K562 (cell line): ENCODE data around the gene ZNF487. TPM values are rescaled to one million over a fixed set of nuclear protein-coding genes. Genes with fewer than 3 reads are reported as not detected.

Experiments used
- CAMTA2 ChIP-seq: fragments of 250-450 bp; sonication (Bioruptor Pico); conservative IDR thresholded peaks from 2 replicates; pipeline ENCODE4 v1.5.1; 2022
- HNRNPUL1 ChIP-seq: fragments of 200-400 bp; formaldehyde crosslinking; IDR thresholded peaks from 2 replicates; pipeline ENCODE4 v1.6.1; 2017; ENCODE audit warnings: low read length
- L3MBTL2 ChIP-seq: fragments of 450-650 bp; IDR thresholded peaks from 2 replicates; pipeline ENCODE4 v1.6.1; 2016; ENCODE audit warnings: mild to moderate bottlenecking, moderate library complexity
- POLR2A ChIP-seq: fragments of 450-650 bp; conservative IDR thresholded peaks from 2 replicates; pipeline ENCODE4 v1.6.1; 2016
- POLR2B ChIP-seq: fragments of 450-650 bp; IDR thresholded peaks from 2 replicates; pipeline ENCODE4 v1.6.1; 2018; ENCODE audit warnings: low read depth; ENCODE audit not compliant: partially characterized antibody
- RBFOX2 ChIP-seq: fragments of 200-400 bp; formaldehyde crosslinking; IDR thresholded peaks from 2 replicates; pipeline ENCODE4 v1.6.1; 2017; ENCODE audit warnings: low read depth, mild to moderate bottlenecking, low read length, moderate library complexity
- TEAD1 ChIP-seq, 2 experiments: fragments of 450-650 bp in 1 of 2; sonication (generic) in 1 of 2; formaldehyde crosslinking; IDR thresholded peaks; 2 replicates each; pipeline versions ENCODE4 v1.4.0 to v1.8.0; 2020 to 2022; ENCODE audit warnings: mild to moderate bottlenecking in 2 of 2, missing genetic modification reagents in 1 of 2
- U2AF1 ChIP-seq: fragments of 200-400 bp; formaldehyde crosslinking; optimal IDR thresholded peaks from 2 replicates; pipeline ENCODE3; 2017; ENCODE audit warnings: mild to moderate bottlenecking, low read depth, low read length, moderate library complexity
- ZBTB43 ChIP-seq: sonication (generic); formaldehyde crosslinking; IDR thresholded peaks from 2 replicates; pipeline ENCODE4 v1.8.0; 2023; ENCODE audit warnings: mild to moderate bottlenecking, missing genetic modification reagents
- ZFX ChIP-seq: sonication (generic); formaldehyde crosslinking; IDR thresholded peaks from 2 replicates; pipeline ENCODE4 v1.8.0; 2022; ENCODE audit warnings: mild to moderate bottlenecking, missing genetic modification reagents, moderate library complexity
- ZNF444 ChIP-seq: fragments of 250-450 bp; sonication (Bioruptor Pico); IDR thresholded peaks from 2 replicates; pipeline ENCODE4 v1.4.0; 2020; ENCODE audit warnings: mild to moderate bottlenecking, moderate library complexity
- ZNF79 ChIP-seq: fragments of 250-450 bp; sonication (Bioruptor Pico); IDR thresholded peaks from 2 replicates; pipeline ENCODE4 v1.4.0; 2020; ENCODE audit warnings: low read depth, mild to moderate bottlenecking, moderate library complexity
- polyA plus RNA-seq, 8 experiments: library from polyadenylated mRNA; depleted of rRNA in 4 of 8; stranded (reverse) in 5 of 8; unstranded in 3 of 8; fragments of >200 nt; fragmentation: Nextera tagmentation in 2 of 8; fragmentation: Illumina TruSeq in 1 of 8; extraction: Ambion mirVana in 2 of 8; extraction: Trizol in 1 of 8; gene quantifications; 2 replicates each; pipeline versions ENCODE4 v1.2.1 to v1.2.3, GENCODE V29; 2011 to 2014; ENCODE audit warnings: inconsistent platforms in 1 of 8, missing spikeins in 1 of 8
- total RNA-seq, 7 experiments: library from RNA; depleted of rRNA in 6 of 7; stranded (reverse); fragments of >200 nt in 6 of 7; fragmentation: Illumina TruSeq in 2 of 7; extraction: Trizol in 2 of 7; gene quantifications; 2 replicates each; pipeline versions ENCODE4 v1.2.1 to v1.2.3, GENCODE V29; 2011 to 2021; ENCODE audit warnings: low replicate concordance in 1 of 7

ZNF487 gene
- total and polyA plus RNA-seq, 9 of the 15 experiments (the other 6 are each of a cell fraction or from before 2014, with no cell fraction given): 1.9 to 6.5 (median 4.2) TPM

GRCh38 chr10:43402176-43402575, 34.7 kb upstream of the ZNF487 start (continued):
- TF ChIP-seq ZBTB43 (CRISPR knock-in tag) (no peak), ZFX (CRISPR knock-in tag) (0 out of 2 replicates have a peak, but pooled peaks have one; percentile 1), ZNF79 (CRISPR knock-in tag) (0 out of 2 replicates have a peak, but pooled peaks have one; percentile 25), TEAD1 (CRISPR knock-in tag; IDR thresholded peaks at IDR 0.05) (0 out of 4 replicates have a peak, but pooled peaks of 1 of the 2 experiments have one; percentile 27), CAMTA2 (CRISPR knock-in tag) (no peak), POLR2A (peak; percentile 47), POLR2B (peak; percentile 11), U2AF1 (peak; percentile 39), HNRNPUL1 (no peak), RBFOX2 (peak; percentile 45; the same call in 1 of the 2 replicates), L3MBTL2 (no peak), ZNF444 (CRISPR knock-in tag) (0 out of 2 replicates have a peak, but pooled peaks have one; percentile 44)
- TF ChIP-seq, all 486 proteins: peak for 12
